ENCODE data around the gene AMIGO1.

Gene AMIGO1

DNA sequence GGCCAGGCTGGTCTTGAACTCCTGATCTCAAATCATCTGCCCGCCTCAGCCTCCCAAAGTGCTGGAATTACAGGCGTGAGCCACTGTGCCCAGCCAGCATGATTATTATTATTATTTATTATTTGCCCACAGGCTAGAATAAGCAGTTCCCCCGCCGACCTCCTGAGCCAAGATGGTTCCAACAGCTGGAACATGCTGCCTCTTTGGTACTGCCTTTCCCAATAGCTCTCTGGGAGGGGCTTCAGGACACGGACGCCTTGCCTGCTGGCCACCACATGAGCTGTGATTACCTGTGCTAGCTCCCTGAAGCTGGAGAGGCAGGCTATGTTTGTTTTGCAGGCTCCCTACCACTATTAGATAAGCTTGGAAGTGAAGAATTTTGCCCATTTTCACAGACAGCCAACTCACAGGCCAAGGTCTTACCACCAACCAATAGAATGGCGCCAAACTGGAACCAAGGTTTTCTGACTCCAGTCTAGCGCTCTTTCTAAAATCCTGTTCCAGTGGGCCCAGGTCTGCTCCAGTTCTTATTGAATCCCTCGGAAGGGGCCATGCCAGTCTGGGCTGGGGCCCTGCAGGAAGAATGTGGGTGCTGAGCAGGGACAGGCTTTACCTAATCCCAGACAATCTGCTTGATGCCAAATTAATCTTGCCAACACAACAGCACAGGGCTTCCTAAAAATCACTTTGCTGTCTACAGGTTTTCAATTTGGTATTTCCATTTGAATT is 28.1 kb upstream of the AMIGO1 start:
- H3K9me3 ChIP-seq (ENCODE audit: control insufficient read depth, low read length), result no peaks in the 10 kb centered on the region
- no peak overlapping the region for H3K4me2 ChIP-seq (ENCODE audit: low read length)
- no peak overlapping the region for H3K9ac ChIP-seq
- no peaks in the 10 kb centered on the region for H3K79me2 ChIP-seq
- H3K27ac ChIP-seq, result no peak overlapping the region
- no peaks in the 10 kb centered on the region for H3K36me3 ChIP-seq (ENCODE audit: control insufficient read depth, insufficient read depth, low read length)
- H3K27me3 ChIP-seq (ENCODE audit: control insufficient read depth, insufficient read depth, low read length), result no peaks in the 10 kb centered on the region
- TF ChIP-seq, protein P1, sequence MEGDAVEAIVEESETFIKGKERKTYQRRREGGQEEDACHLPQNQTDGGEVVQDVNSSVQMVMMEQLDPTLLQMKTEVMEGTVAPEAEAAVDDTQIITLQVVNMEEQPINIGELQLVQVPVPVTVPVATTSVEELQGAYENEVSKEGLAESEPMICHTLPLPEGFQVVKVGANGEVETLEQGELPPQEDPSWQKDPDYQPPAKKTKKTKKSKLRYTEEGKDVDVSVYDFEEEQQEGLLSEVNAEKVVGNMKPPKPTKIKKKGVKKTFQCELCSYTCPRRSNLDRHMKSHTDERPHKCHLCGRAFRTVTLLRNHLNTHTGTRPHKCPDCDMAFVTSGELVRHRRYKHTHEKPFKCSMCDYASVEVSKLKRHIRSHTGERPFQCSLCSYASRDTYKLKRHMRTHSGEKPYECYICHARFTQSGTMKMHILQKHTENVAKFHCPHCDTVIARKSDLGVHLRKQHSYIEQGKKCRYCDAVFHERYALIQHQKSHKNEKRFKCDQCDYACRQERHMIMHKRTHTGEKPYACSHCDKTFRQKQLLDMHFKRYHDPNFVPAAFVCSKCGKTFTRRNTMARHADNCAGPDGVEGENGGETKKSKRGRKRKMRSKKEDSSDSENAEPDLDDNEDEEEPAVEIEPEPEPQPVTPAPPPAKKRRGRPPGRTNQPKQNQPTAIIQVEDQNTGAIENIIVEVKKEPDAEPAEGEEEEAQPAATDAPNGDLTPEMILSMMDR (IDR thresholded peaks at IDR 0.05), result no peak
- no peak overlapping the region for H2AFZ ChIP-seq
- H3K4me1 ChIP-seq, result no peaks in the 10 kb centered on the region
- H3K4me3 ChIP-seq (ENCODE audit: low read depth, low read length), result no peak overlapping the region

DNA sequence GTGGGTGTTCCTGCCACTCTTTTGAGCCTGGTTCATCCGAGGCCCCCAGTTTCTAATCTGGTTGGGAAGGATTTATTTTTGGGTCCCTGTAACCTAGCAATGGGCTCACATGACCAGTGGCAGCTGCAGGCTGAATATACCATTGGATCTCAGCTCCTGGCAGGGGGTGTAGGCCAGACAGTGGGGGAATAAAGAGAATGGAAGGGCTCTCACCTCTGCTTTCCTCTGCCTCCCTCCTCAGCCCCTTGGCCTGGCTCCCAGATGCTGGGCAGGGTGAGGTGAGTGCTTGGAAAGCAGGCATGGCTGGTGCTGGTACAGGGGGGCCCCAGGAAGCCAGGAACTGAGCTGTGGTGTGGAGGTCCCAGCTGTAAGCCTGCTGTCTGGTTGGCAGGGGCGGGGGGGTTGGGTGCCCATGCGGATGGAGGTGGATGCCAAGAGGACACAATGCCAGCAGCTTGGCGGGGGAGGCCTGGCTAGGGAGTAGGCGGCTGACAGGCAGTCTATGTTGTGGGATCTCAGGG is 26.5 kb upstream of the AMIGO1 start:
- Histone ChIP-seq H3K9ac (no peak overlapping the region), H3K79me2 (no peaks in the 10 kb centered on the region)

DNA sequence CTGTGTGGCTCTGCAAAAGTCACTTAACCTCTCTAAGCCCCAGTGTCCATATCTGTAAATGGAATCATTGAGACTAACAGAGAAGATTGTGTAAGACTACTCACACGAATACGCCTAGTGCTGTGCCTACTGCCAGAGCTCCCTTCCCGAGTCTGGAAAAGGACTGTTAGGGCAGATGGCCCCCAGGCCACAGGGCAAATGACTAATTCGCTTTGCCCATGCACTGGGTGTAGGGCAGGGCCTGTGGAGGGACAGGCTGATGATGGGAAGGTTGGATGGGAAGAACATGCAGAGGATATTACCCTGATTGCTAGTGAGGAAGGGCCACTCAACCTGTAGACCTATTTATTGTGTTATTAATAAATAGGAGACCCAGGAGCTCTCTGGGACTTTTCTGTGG is 26.0 kb upstream of the AMIGO1 start:
- Histone ChIP-seq H3K9me3 (ENCODE audit: control insufficient read depth, low read length) (no peaks in the 10 kb centered on the region), H3K79me2 (no peaks in the 10 kb centered on the region), H3K4me3 (ENCODE audit: low read depth, low read length) (no peak overlapping the region), H2AFZ (no peak overlapping the region), H3K4me2 (ENCODE audit: low read length) (no peak overlapping the region), H3K36me3 (ENCODE audit: control insufficient read depth, insufficient read depth, low read length) (no peaks in the 10 kb centered on the region), H3K27me3 (ENCODE audit: control insufficient read depth, insufficient read depth, low read length) (no peaks in the 10 kb centered on the region), H3K9ac (no peak overlapping the region), H3K27ac (no peak overlapping the region), H3K4me1 (peaks cover 2% of the 10 kb centered on the region)
- TF ChIP-seq, protein P1 (IDR thresholded peaks at IDR 0.05), result no peak

More for the DNA sequence above, 26.5 kb upstream of the AMIGO1 start:
- H3K27me3 ChIP-seq (ENCODE audit: control insufficient read depth, insufficient read depth, low read length), result no peaks in the 10 kb centered on the region
- H3K4me1 ChIP-seq, result no peaks in the 10 kb centered on the region
- H3K27ac ChIP-seq, result no peak overlapping the region
- H3K4me2 ChIP-seq (ENCODE audit: low read length), result no peak overlapping the region
- no peak overlapping the region for H2AFZ ChIP-seq
- H3K36me3 ChIP-seq (ENCODE audit: control insufficient read depth, insufficient read depth, low read length), result no peaks in the 10 kb centered on the region
- no peaks in the 10 kb centered on the region for H3K9me3 ChIP-seq (ENCODE audit: control insufficient read depth, low read length)
- H3K4me3 ChIP-seq (ENCODE audit: low read depth, low read length), result no peak overlapping the region
- TF ChIP-seq, protein P1 (IDR thresholded peaks at IDR 0.05), result no peak

DNA sequence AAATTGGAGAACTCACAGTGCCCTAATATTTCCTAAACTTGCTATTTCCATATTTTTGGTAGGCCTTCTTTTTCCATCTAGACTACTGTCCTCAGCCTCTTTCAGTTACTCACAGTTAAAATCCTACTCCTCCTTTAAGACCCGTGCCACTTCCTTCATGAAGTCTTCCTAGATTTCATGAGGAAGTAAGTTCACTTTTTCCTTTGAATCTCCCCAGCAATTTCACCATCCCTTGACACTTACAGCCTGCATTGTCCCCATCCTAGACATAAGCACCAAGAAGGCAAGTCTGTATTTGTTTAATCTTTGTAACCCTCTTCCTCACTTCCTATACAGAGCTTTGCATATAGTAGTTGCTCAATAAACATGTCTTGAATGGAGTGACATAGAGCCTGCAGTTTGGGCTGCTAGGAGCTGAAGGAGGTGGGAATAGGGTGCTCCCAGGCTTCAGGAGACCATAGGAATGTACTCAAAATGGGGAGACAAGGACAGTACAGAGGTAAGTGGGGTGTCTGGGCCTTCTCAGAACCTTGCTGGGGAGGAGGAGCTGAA is 24.9 kb upstream of the AMIGO1 start:
- TF ChIP-seq, protein P1 (IDR thresholded peaks at IDR 0.05), result no peak
- Histone ChIP-seq H3K4me2 (ENCODE audit: low read length) (no peak overlapping the region), H3K36me3 (ENCODE audit: control insufficient read depth, insufficient read depth, low read length) (no peaks in the 10 kb centered on the region), H3K4me3 (ENCODE audit: low read depth, low read length) (no peak overlapping the region), H3K27me3 (ENCODE audit: control insufficient read depth, insufficient read depth, low read length) (no peaks in the 10 kb centered on the region), H3K79me2 (no peaks in the 10 kb centered on the region), H3K27ac (no peak overlapping the region), H3K9me3 (ENCODE audit: control insufficient read depth, low read length) (no peaks in the 10 kb centered on the region), H3K4me1 (peaks cover 2% of the 10 kb centered on the region), H2AFZ (no peak overlapping the region), H3K9ac (no peak overlapping the region)

Measured in parathyroid adenoma (tissue), 2 donors.